GM06990 (cell line): Measurements from ENCODE around the gene MCL1.

ENCODE experiments used
- DNase-seq: peaks from one replicate; pipeline ENCODE4 v3.0.0-alpha.2; 2011; ENCODE audit not compliant: insufficient read length; ENCODE audit errors: extremely low read depth
- H3K27me3 ChIP-seq: replicated peaks from 2 replicates; pipeline ENCODE4 v1.6.0; 2011; ENCODE audit warnings: low read length; ENCODE audit not compliant: control insufficient read depth, insufficient read depth
- H3K36me3 ChIP-seq: 2 replicates; pipeline ENCODE4 v1.5.1; 2011; ENCODE audit warnings: low read length; ENCODE audit not compliant: control insufficient read depth, insufficient read depth
- H3K4me3 ChIP-seq: replicated peaks from 2 replicates; pipeline ENCODE4 v1.5.1; 2011; ENCODE audit warnings: low read depth, mild to moderate bottlenecking, control low read depth, low read length
- CTCF ChIP-seq: IDR thresholded peaks from 2 replicates; pipeline ENCODE4 v1.5.1; 2011; ENCODE audit warnings: low read length, control low read depth, mild to moderate bottlenecking, inconsistent platforms; ENCODE audit not compliant: insufficient read depth, poor library complexity, severe bottlenecking

MCL1 gene

GRCh38 chr1:150550222-150551050 lies 29.0 kb downstream of the MCL1 start:
- Histone ChIP-seq H3K4me3 (no peak overlapping the region), H3K27me3 (no peaks in the 10 kb centered on the region; the same call in 1 of the 2 replicates), H3K36me3 (no peaks in the 10 kb centered on the region)
- DNase-seq = no peak
- no peak for TF ChIP-seq CTCF

GRCh38 chr1:150549496-150550221 lies 29.8 kb downstream of the MCL1 start:
- TF ChIP-seq CTCF = no peak
- Histone ChIP-seq H3K36me3 (no peaks in the 10 kb centered on the region), H3K27me3 (no peaks in the 10 kb centered on the region; the same call in 1 of the 2 replicates), H3K4me3 (no peak overlapping the region; the same call in none of the 2 replicates)
- DNase-seq = no peak

GRCh38 chr1:150548632-150549495 lies 30.5 kb downstream of the MCL1 start, which contains the start of gene ADAMTSL4:
Gene ADAMTSL4 (plus strand): TSS chr1:150549408. CDS start chr1:150552289, 2,881 bp downstream.
- no peak for TF ChIP-seq CTCF
- H3K27me3 ChIP-seq = no peaks in the 10 kb centered on the region; the same call in 1 of the 2 replicates
- H3K36me3 ChIP-seq = no peaks in the 10 kb centered on the region
- peak within 1 kb of the TSS; percentile 55 for H3K4me3 ChIP-seq
- peak; percentile 65 for DNase-seq

- no peak for DNase-seq
- no peaks in the 10 kb centered on the region; the same call in 1 of the 2 replicates for H3K27me3 ChIP-seq
- no peak for TF ChIP-seq CTCF
- no peaks in the 10 kb centered on the region for H3K36me3 ChIP-seq
- H3K4me3 ChIP-seq = peak overlapping the region; percentile 55
Observed at GRCh38 chr1:150548324-150548631, 31.1 kb downstream of the MCL1 start.

- no peaks in the 10 kb centered on the region for H3K36me3 ChIP-seq
- H3K4me3 ChIP-seq = no peak overlapping the region
- TF ChIP-seq CTCF = no peak
- DNase-seq = no peak
- no peaks in the 10 kb centered on the region for H3K27me3 ChIP-seq
Observed at GRCh38 chr1:150546294-150546937, 33.0 kb downstream of the MCL1 start.
